Activated naive CD8-positive, alpha-beta T cell treated with anti-CD3 and anti-CD28 coated beads for 36 hours (primary cell): ENCODE results near the gene AGTRAP. TPM values are rescaled to one million over a fixed set of nuclear protein-coding genes. Genes with fewer than 3 reads are reported as not detected.

ENCODE experiments used
- DNase-seq: peaks from one replicate; pipeline ENCODE4 v3.0.0; 2021
- H3K27ac Mint-ChIP-seq: one replicate; pipeline ENCODE4 v1.8.0; 2022; ENCODE audit warnings: mild to moderate bottlenecking, moderate library complexity, mixed read lengths
- H3K27me3 Mint-ChIP-seq: one replicate; pipeline ENCODE4 v1.8.0; 2022; ENCODE audit warnings: mild to moderate bottlenecking, mixed read lengths
- H3K36me3 Mint-ChIP-seq: one replicate; pipeline ENCODE4 v1.8.0; 2021; ENCODE audit warnings: mild to moderate bottlenecking, mixed read lengths
- H3K4me1 Mint-ChIP-seq: one replicate; pipeline ENCODE4 v1.8.0; 2021; ENCODE audit warnings: mixed read lengths
- H3K4me3 Mint-ChIP-seq: one replicate; pipeline ENCODE4 v1.8.0; 2022; ENCODE audit warnings: mild to moderate bottlenecking, moderate library complexity, mixed read lengths
- H3K9me3 Mint-ChIP-seq: one replicate; pipeline ENCODE4 v1.8.0; 2022; ENCODE audit warnings: mixed read lengths
- total RNA-seq, 2 experiments: library from RNA; stranded (reverse); gene quantifications; one replicate each; pipeline ENCODE4 v1.2.3, GENCODE V29; 2021

Gene AGTRAP
- total RNA-seq, 2 experiments from 2014 or later: 10.2 to 11.0 TPM

GRCh38 chr1:11774753-11775152 is 38.8 kb downstream of the AGTRAP start:
- DNase-seq: no peak
- Mint-ChIP-seq H3K4me1 (no peaks in the 10 kb centered on the region), H3K27ac (no peak overlapping the region), H3K36me3 (no peaks in the 10 kb centered on the region), H3K9me3 (no peaks in the 10 kb centered on the region), H3K27me3 (no peaks in the 10 kb centered on the region), H3K4me3 (no peak overlapping the region)

GRCh38 chr1:11777658-11778322 is 41.9 kb downstream of the AGTRAP start:
- DNase-seq: no peak
- Mint-ChIP-seq H3K27me3 (no peaks in the 10 kb centered on the region), H3K36me3 (no peaks in the 10 kb centered on the region), H3K9me3 (no peaks in the 10 kb centered on the region), H3K27ac (no peak overlapping the region), H3K4me1 (no peaks in the 10 kb centered on the region), H3K4me3 (no peak overlapping the region)

- Mint-ChIP-seq H3K36me3 (no peaks in the 10 kb centered on the region), H3K4me3 (no peak overlapping the region), H3K9me3 (no peaks in the 10 kb centered on the region), H3K27ac (no peak overlapping the region), H3K4me1 (no peaks in the 10 kb centered on the region), H3K27me3 (no peaks in the 10 kb centered on the region)
- DNase-seq: no peak
These were observed 42.4 kb downstream of the AGTRAP start for GRCh38 chr1:11778336-11778735.

GRCh38 chr1:11778844-11779623 is 43.1 kb downstream of the AGTRAP start:
- Mint-ChIP-seq H3K27ac (no peak overlapping the region), H3K27me3 (no peaks in the 10 kb centered on the region), H3K4me3 (no peak overlapping the region), H3K36me3 (no peaks in the 10 kb centered on the region), H3K4me1 (no peaks in the 10 kb centered on the region), H3K9me3 (no peaks in the 10 kb centered on the region)
- DNase-seq: no peak

- Mint-ChIP-seq H3K4me1 (no peaks in the 10 kb centered on the region), H3K9me3 (no peaks in the 10 kb centered on the region), H3K36me3 (no peaks in the 10 kb centered on the region), H3K4me3 (no peak overlapping the region), H3K27ac (no peak overlapping the region), H3K27me3 (no peaks in the 10 kb centered on the region)
- DNase-seq: no peak
These were observed 43.9 kb downstream of the AGTRAP start for GRCh38 chr1:11779715-11780379.

- Mint-ChIP-seq H3K27me3 (no peaks in the 10 kb centered on the region), H3K4me3 (no peak overlapping the region), H3K4me1 (peaks cover 2% of the 10 kb centered on the region), H3K9me3 (no peaks in the 10 kb centered on the region), H3K27ac (no peak overlapping the region), H3K36me3 (no peaks in the 10 kb centered on the region)
- no peak for DNase-seq
These were observed 44.6 kb downstream of the AGTRAP start for GRCh38 chr1:11780380-11781147.

- H3K27me3 Mint-ChIP-seq: no peaks in the 10 kb centered on the region
- no peak for DNase-seq
These were observed 45.4 kb downstream of the AGTRAP start for GRCh38 chr1:11781297-11781696.

GRCh38 chr1:11782127-11782708 is 46.3 kb downstream of the AGTRAP start:
- Mint-ChIP-seq H3K36me3 (no peaks in the 10 kb centered on the region), H3K9me3 (no peaks in the 10 kb centered on the region)

More at GRCh38 chr1:11781297-11781696, 45.4 kb downstream of the AGTRAP start:
- Mint-ChIP-seq H3K36me3 (no peaks in the 10 kb centered on the region), H3K4me1 (peaks cover 2% of the 10 kb centered on the region), H3K9me3 (no peaks in the 10 kb centered on the region), H3K4me3 (no peak overlapping the region), H3K27ac (no peak overlapping the region)

GRCh38 chr1:11783556-11783955 is 47.6 kb downstream of the AGTRAP start:
- H3K36me3 Mint-ChIP-seq: no peaks in the 10 kb centered on the region
- no peaks in the 10 kb centered on the region for H3K9me3 Mint-ChIP-seq
- H3K27ac Mint-ChIP-seq: no peak overlapping the region
- no peak overlapping the region for H3K4me3 Mint-ChIP-seq
- no peaks in the 10 kb centered on the region for H3K27me3 Mint-ChIP-seq
- DNase-seq: no peak
- H3K4me1 Mint-ChIP-seq: peaks cover 2% of the 10 kb centered on the region

More at GRCh38 chr1:11782127-11782708, 46.3 kb downstream of the AGTRAP start:
- Mint-ChIP-seq H3K4me3 (no peak overlapping the region), H3K27me3 (no peaks in the 10 kb centered on the region), H3K4me1 (peaks cover 2% of the 10 kb centered on the region), H3K27ac (no peak overlapping the region)
- no peak for DNase-seq

GRCh38 chr1:11784256-11784992 is 48.5 kb downstream of the AGTRAP start:
- Mint-ChIP-seq H3K4me3 (no peak overlapping the region), H3K4me1 (peaks cover 2% of the 10 kb centered on the region), H3K9me3 (no peaks in the 10 kb centered on the region), H3K27me3 (no peaks in the 10 kb centered on the region), H3K36me3 (no peaks in the 10 kb centered on the region), H3K27ac (no peak overlapping the region)
- no peak for DNase-seq

- no peak overlapping the region for H3K27ac Mint-ChIP-seq
- H3K36me3 Mint-ChIP-seq: no peaks in the 10 kb centered on the region
- no peaks in the 10 kb centered on the region for H3K9me3 Mint-ChIP-seq
- H3K4me1 Mint-ChIP-seq: peaks cover 2% of the 10 kb centered on the region
- no peak overlapping the region for H3K4me3 Mint-ChIP-seq
- H3K27me3 Mint-ChIP-seq: no peaks in the 10 kb centered on the region
- peak; percentile 40 for DNase-seq
These were observed 49.2 kb downstream of the AGTRAP start for GRCh38 chr1:11784993-11785769.

GRCh38 chr1:11786168-11786567 is 50.2 kb downstream of the AGTRAP start:
- no peak for DNase-seq
- H3K4me3 Mint-ChIP-seq: no peak overlapping the region
- H3K27ac Mint-ChIP-seq: no peak overlapping the region
- H3K4me1 Mint-ChIP-seq: peaks cover 2% of the 10 kb centered on the region
- no peaks in the 10 kb centered on the region for H3K9me3 Mint-ChIP-seq
- H3K36me3 Mint-ChIP-seq: no peaks in the 10 kb centered on the region
- H3K27me3 Mint-ChIP-seq: no peaks in the 10 kb centered on the region

GRCh38 chr1:11787251-11787803 is 51.4 kb downstream of the AGTRAP start:
- no peak for DNase-seq
- Mint-ChIP-seq H3K27ac (no peak overlapping the region), H3K4me1 (peaks cover 2% of the 10 kb centered on the region), H3K36me3 (peaks cover 4% of the 10 kb centered on the region), H3K9me3 (no peaks in the 10 kb centered on the region), H3K27me3 (no peaks in the 10 kb centered on the region), H3K4me3 (no peak overlapping the region)
